ENCODE results near the gene PIK3R4. TPM values are rescaled to one million over a fixed set of nuclear protein-coding genes. Genes with fewer than 3 reads are reported as not detected.

The PIK3R4 gene
- total RNA-seq, 4 donors from 2014 or later: 14.0 to 25.0 (median 17.7) TPM

DNA sequence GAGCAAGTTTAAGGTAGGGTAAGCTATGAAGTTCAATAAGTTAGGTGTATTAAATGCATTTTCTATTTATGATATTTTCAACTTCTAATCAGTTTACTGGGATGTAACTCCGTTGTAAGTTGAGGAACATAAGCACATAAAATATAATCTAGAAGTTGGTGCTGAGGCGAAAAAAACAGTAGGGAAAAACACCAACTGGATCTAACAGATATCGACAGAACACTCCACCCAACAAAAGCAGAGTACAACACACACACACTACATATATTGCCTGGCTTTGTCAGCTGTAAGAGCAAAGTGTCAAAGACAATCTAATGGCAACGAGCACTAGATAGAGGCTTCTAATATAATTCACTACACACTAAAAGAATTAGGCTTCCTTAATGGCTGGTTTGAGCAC is 8.4 kb downstream of the PIK3R4 start:
- Histone ChIP-seq H3K27me3 (no peaks in the 10 kb centered on the region), H3K4me1 (peaks cover 28% of the 10 kb centered on the region in 2 donors), H3K4me3 (no peak overlapping the region), H3K27ac (no peak overlapping the region), H3K9me3 (no peaks in the 10 kb centered on the region), H3K36me3 (peaks cover 0 to 12% of the 10 kb centered on the region in 2 donors)
- intact Hi-C loops (cut with DNase I; ENCODE audit: low total_unique reads) (no loop called here), in situ Hi-C loops (cut with MboI; ENCODE audit: low sequenced_read_pairs in 4 of 4) (no loop called here)
- DNase-seq (no peak), ATAC-seq (no peak)
- no peak for TF ChIP-seq POLR2A (IDR thresholded peaks at IDR 0.05)
- TF ChIP-seq, protein P1, sequence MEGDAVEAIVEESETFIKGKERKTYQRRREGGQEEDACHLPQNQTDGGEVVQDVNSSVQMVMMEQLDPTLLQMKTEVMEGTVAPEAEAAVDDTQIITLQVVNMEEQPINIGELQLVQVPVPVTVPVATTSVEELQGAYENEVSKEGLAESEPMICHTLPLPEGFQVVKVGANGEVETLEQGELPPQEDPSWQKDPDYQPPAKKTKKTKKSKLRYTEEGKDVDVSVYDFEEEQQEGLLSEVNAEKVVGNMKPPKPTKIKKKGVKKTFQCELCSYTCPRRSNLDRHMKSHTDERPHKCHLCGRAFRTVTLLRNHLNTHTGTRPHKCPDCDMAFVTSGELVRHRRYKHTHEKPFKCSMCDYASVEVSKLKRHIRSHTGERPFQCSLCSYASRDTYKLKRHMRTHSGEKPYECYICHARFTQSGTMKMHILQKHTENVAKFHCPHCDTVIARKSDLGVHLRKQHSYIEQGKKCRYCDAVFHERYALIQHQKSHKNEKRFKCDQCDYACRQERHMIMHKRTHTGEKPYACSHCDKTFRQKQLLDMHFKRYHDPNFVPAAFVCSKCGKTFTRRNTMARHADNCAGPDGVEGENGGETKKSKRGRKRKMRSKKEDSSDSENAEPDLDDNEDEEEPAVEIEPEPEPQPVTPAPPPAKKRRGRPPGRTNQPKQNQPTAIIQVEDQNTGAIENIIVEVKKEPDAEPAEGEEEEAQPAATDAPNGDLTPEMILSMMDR (IDR thresholded peaks at IDR 0.05 in 4 of 5, conservative IDR thresholded peaks at IDR 0.05 in 1 of 5): no peak

DNA sequence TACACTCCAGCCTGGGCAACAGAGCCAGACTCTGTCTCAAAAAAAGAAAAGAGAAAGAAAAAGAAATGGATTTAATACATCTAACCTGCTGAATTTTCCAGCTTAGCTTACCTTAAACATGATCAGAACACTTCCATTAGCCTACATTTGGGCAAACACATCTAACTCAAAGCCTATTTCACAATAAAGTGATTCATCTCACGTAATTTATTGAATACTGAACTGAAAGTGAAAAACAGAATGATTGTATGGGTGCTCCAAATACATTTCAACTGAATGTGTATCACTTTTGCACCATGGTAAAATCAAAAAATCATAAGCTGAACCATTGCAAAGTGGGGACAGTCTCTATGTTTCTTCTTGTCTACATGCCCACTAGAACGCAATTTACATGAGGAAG is 9.0 kb downstream of the PIK3R4 start:
- no peak for TF ChIP-seq POLR2A (IDR thresholded peaks at IDR 0.05)
- TF ChIP-seq, protein P1 (IDR thresholded peaks at IDR 0.05 in 4 of 5, conservative IDR thresholded peaks at IDR 0.05 in 1 of 5): no peak
- no peak for DNase-seq
- Histone ChIP-seq H3K4me1 (peaks cover 22% of the 10 kb centered on the region in 2 donors), H3K27me3 (no peaks in the 10 kb centered on the region), H3K4me3 (no peak overlapping the region), H3K9me3 (no peaks in the 10 kb centered on the region), H3K36me3 (peaks cover 0 to 10% of the 10 kb centered on the region in 2 donors), H3K27ac (no peak overlapping the region)
- no peak for ATAC-seq
- intact Hi-C loops (cut with DNase I; ENCODE audit: low total_unique reads) (no loop called here), in situ Hi-C loops (cut with MboI; ENCODE audit: low sequenced_read_pairs in 4 of 4) (no loop called here)

DNA sequence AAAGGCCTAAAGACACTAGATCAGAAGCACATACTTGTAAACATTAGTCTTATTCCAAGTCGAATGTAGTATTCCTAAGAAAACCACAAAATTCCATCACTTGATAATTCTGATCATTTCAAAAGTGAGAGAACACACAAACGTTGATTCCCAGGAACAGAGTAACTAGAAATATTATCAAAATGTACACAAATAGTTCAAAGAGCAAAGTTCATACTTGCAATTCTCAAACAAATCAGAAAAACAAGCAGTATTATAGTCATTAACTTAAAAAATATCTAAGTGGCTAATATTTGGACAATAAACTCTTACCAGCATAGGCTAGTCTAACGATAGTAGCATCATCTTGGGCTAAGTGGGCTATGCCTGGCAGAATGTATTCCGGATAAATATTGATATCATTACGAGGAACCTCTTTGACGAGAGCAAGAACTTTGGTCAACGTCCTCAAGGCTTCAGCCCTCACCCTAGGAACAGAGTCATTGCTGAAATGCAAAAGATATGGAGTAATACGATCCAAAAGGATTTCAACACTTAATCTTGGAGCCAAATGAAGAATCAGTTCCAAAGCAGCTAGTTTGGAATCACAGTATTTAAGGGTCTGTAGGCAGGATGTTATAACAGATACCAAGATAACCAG is 13.3 kb downstream of the PIK3R4 start:
- Histone ChIP-seq H3K27me3 (no peaks in the 10 kb centered on the region), H3K4me3 (no peak overlapping the region), H3K9me3 (no peaks in the 10 kb centered on the region), H3K27ac (no peak overlapping the region), H3K36me3 (peaks cover 0 to 10% of the 10 kb centered on the region in 2 donors), H3K4me1 (no peaks in the 10 kb centered on the region)
- TF ChIP-seq POLR2A (IDR thresholded peaks at IDR 0.05): no peak
- TF ChIP-seq, protein P1 (IDR thresholded peaks at IDR 0.05 in 4 of 5, conservative IDR thresholded peaks at IDR 0.05 in 1 of 5): no peak
- intact Hi-C loops (cut with DNase I; ENCODE audit: low total_unique reads) (no loop called here), in situ Hi-C loops (cut with MboI; ENCODE audit: low sequenced_read_pairs in 4 of 4) (no loop called here)
- DNase-seq (no peak), ATAC-seq (no peak)

DNA sequence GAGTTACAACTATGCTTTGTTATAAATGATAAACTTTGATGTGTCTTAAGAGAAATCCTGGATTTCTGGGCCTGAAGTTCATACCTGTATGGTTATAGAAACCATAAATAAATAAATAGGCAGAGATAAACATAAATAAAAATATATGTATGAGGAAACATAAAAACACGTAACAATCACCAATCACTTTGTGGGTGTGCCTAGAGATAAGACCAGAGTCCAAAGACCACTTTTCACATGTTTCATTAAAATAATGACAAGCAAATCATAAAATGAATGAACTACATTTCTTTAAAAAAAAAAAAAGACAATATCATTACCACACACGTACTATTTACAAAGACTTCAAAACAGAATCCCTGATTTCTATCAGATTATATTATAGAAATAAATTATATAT is 14.1 kb downstream of the PIK3R4 start:
- DNase-seq (no peak), ATAC-seq (no peak)
- intact Hi-C loops (cut with DNase I; ENCODE audit: low total_unique reads): no loop called here
- in situ Hi-C loops (cut with MboI; ENCODE audit: low sequenced_read_pairs in 4 of 4): no loop called here
- Histone ChIP-seq H3K36me3 (peaks cover 0 to 10% of the 10 kb centered on the region in 2 donors), H3K27ac (no peak overlapping the region), H3K4me1 (peaks cover 0 to 6% of the 10 kb centered on the region in 2 donors), H3K4me3 (no peak overlapping the region), H3K9me3 (no peaks in the 10 kb centered on the region), H3K27me3 (no peaks in the 10 kb centered on the region)
- TF ChIP-seq POLR2A (IDR thresholded peaks at IDR 0.05): no peak
- TF ChIP-seq, protein P1 (IDR thresholded peaks at IDR 0.05 in 4 of 5, conservative IDR thresholded peaks at IDR 0.05 in 1 of 5): no peak

DNA sequence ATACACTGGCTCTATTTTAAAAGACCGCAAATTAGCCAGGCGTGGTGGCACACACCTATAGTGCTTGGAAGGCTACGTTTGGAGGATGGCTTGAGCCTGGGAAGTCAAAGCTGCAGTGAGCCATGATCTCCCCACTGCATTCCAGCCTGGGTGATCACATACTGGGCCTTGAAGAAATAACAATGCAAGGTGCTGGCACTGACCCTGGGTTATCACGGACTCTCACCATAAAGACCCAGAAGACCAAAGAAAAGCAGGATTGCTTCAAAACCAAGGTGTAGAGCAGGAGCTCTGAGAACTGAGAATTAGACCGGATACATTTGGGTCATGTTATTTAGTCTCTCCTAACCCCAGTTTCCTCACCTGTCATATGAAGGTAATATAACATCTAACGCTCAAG is 14.8 kb downstream of the PIK3R4 start:
- ATAC-seq: no peak
- intact Hi-C loops (cut with DNase I; ENCODE audit: low total_unique reads): no loop called here

More for the DNA sequence above, 14.8 kb downstream of the PIK3R4 start:
- Histone ChIP-seq H3K27me3 (no peaks in the 10 kb centered on the region), H3K4me3 (no peak overlapping the region), H3K36me3 (peaks cover 0 to 10% of the 10 kb centered on the region in 2 donors), H3K4me1 (peaks cover 2 to 6% of the 10 kb centered on the region in 2 donors), H3K27ac (no peak overlapping the region), H3K9me3 (no peaks in the 10 kb centered on the region)
- TF ChIP-seq, protein P1 (IDR thresholded peaks at IDR 0.05 in 4 of 5, conservative IDR thresholded peaks at IDR 0.05 in 1 of 5): no peak
- no peak for TF ChIP-seq POLR2A (IDR thresholded peaks at IDR 0.05)
- in situ Hi-C loops (cut with MboI; ENCODE audit: low sequenced_read_pairs in 4 of 4): no loop called here
- no peak for DNase-seq
